AG09309 (cell line): Measurements from ENCODE around the gene RSPH10B2.
"Not testable (repeated sequence)": the region's sequence is repeated elsewhere in the genome, so short reads cannot be mapped to it uniquely, and the experiment has no call there.

Experiments used
- DNase-seq: peaks from one replicate; pipeline ENCODE4 v3.0.0-alpha.2; 2010; ENCODE audit warnings: low read depth
- H3K4me3 ChIP-seq: 2 replicates; pipeline ENCODE4 v1.5.1; 2011; ENCODE audit warnings: mild to moderate bottlenecking, low read depth, low read length, moderate library complexity; ENCODE audit not compliant: control insufficient read depth
- CTCF ChIP-seq: IDR thresholded peaks from 2 replicates; pipeline ENCODE4 v1.5.1; 2011; ENCODE audit warnings: mild to moderate bottlenecking, low read depth, low read length, inconsistent platforms; ENCODE audit not compliant: insufficient read depth, control insufficient read depth; ENCODE audit errors: missing control alignments

The RSPH10B2 gene

GRCh38 chr7:6753964-6754363 lies at the start of gene RSPH10B2:
Gene RSPH10B2 (plus strand): TSS chr7:6754103. CDS start chr7:6757678, 3,575 bp downstream.
- H3K4me3 ChIP-seq, DNase-seq: not testable (repeated sequence)

GRCh38 chr7:6705959-6706665 lies 47.8 kb upstream of the RSPH10B2 start:
- H3K4me3 ChIP-seq: peak overlapping the region; percentile 89
- no peak for DNase-seq
- TF ChIP-seq CTCF: no peak

- peak within 1 kb of the TSS; percentile 89 for H3K4me3 ChIP-seq
- DNase-seq: peak; percentile 69
- no peak for TF ChIP-seq CTCF
These were observed 47.1 kb upstream of the RSPH10B2 start, which contains the start of gene ZNF12 for GRCh38 chr7:6706666-6707407. Gene ZNF12 (minus strand): TSS chr7:6706947. CDS start chr7:6705173, 1,774 bp downstream.

GRCh38 chr7:6708304-6708703 lies 45.6 kb upstream of the RSPH10B2 start:
- TF ChIP-seq CTCF: no peak
- DNase-seq: no peak
- H3K4me3 ChIP-seq: no peak overlapping the region

GRCh38 chr7:6709808-6710207 lies 44.1 kb upstream of the RSPH10B2 start:
- no peak for DNase-seq
- no peak for TF ChIP-seq CTCF

GRCh38 chr7:6714360-6714759 lies 39.5 kb upstream of the RSPH10B2 start:
- DNase-seq: no peak
- TF ChIP-seq CTCF: no peak
- no peak overlapping the region for H3K4me3 ChIP-seq

More at GRCh38 chr7:6709808-6710207, 44.1 kb upstream of the RSPH10B2 start:
- H3K4me3 ChIP-seq: no peak overlapping the region

- H3K4me3 ChIP-seq, DNase-seq: not testable (repeated sequence)
These were observed 38.0 kb upstream of the RSPH10B2 start for GRCh38 chr7:6715898-6716297.
